Measurements from ENCODE around the gene ATG16L1.

Gene ATG16L1

DNA sequence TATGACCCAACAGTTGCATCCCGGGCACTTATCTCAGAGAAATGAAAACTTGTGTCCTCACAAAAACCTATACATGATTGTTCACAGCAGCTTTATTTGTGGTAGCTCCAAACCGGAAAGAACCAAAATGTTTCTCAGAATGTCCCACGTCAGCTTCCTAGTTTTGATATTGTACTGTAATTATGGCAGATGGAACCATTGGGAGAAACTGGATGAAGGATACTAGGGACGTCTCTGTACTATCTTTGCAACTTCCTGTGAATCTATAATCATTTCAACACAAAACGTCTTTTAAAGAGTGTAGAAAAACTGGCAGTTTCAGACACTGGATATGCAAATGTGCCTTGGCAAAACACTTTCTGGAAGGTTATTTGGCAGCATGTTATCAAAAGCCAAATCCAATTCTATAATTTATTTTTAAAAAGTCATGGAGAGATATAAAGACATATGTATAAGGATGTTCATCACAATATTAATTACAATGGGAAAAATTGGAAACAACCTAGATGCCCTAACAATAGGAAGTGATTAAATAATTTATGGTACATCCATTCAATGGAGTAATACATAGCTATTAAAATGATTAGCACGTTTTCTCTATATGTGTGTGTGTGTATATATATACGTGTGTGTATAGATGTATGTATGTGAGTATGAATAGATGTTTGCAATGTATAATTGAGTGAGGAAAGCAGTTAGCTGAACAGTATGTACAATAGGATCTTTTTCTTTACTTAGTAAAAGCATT lies 65.9 kb downstream of the ATG16L1 start:
- TF ChIP-seq, protein P1, sequence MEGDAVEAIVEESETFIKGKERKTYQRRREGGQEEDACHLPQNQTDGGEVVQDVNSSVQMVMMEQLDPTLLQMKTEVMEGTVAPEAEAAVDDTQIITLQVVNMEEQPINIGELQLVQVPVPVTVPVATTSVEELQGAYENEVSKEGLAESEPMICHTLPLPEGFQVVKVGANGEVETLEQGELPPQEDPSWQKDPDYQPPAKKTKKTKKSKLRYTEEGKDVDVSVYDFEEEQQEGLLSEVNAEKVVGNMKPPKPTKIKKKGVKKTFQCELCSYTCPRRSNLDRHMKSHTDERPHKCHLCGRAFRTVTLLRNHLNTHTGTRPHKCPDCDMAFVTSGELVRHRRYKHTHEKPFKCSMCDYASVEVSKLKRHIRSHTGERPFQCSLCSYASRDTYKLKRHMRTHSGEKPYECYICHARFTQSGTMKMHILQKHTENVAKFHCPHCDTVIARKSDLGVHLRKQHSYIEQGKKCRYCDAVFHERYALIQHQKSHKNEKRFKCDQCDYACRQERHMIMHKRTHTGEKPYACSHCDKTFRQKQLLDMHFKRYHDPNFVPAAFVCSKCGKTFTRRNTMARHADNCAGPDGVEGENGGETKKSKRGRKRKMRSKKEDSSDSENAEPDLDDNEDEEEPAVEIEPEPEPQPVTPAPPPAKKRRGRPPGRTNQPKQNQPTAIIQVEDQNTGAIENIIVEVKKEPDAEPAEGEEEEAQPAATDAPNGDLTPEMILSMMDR (conservative IDR thresholded peaks at IDR 0.05; ENCODE audit: low read length), result no peak

DNA sequence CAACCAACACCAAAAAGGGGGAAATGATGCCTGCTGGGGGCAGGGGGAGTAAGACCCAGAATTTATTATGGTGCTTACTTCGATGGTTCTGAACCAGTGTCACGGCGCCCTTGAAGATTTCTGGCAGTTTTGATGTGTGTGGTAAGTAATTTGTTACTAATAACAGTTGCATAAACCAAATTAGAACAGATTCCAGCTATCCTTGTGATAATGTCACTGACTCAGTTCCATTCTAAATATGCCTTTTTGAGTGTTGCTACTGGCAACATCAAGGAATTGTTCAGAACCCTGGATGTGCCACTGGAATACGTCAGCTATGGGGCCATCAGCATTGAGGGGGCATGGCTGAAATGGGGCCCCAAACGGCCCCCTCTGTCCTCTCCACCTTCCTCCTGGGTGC lies 67.8 kb downstream of the ATG16L1 start:
- no peak overlapping the region for H3K4me3 ChIP-seq (ENCODE audit: low read length)
- no peak for DNase-seq (ENCODE audit: low read depth)
- TF ChIP-seq, protein P1 (conservative IDR thresholded peaks at IDR 0.05; ENCODE audit: low read length), result no peak

More for the DNA sequence above, 65.9 kb downstream of the ATG16L1 start:
- no peak overlapping the region for H3K4me3 ChIP-seq (ENCODE audit: low read length)
- no peak for DNase-seq (ENCODE audit: low read depth)

DNA sequence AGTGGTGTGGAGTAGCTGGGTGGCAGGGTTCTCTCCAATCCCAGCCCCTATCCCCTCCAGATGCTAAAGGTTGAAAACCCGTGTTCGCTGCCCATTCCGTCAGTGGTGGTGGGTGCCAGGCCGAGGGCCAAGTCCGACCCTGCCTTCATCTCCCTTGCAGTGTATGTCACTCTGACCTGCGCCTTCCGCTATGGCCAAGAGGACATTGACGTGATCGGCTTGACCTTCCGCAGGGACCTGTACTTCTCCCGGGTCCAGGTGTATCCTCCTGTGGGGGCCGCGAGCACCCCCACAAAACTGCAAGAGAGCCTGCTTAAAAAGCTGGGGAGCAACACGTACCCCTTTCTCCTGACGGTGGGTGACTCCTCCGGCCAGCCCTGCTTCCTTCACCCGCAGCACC lies 69.0 kb downstream of the ATG16L1 start:
- DNase-seq (ENCODE audit: low read depth), result no peak
- H3K4me3 ChIP-seq (ENCODE audit: low read length), result no peak overlapping the region
- TF ChIP-seq, protein P1 (conservative IDR thresholded peaks at IDR 0.05; ENCODE audit: low read length), result no peak

DNA sequence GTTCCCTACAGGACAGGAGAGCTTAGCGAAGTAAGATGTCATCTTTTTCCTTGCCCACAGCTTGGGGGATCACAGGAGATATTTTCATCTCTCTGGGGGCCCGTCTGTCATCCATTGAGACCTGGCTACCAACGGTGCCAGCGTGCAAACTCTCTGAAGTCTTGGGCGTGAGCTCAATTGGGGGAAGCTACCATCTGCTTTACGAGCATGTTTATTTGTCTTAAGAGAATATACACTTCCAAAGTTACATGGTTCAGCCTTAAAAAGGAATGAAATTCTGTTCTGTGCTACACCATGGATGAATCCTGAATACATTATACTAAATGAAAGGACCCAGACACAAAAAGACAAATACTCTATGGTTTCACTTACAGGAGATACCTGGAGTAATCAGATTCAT lies 69.7 kb downstream of the ATG16L1 start:
- TF ChIP-seq, protein P1 (conservative IDR thresholded peaks at IDR 0.05; ENCODE audit: low read length), result no peak
- no peak overlapping the region for H3K4me3 ChIP-seq (ENCODE audit: low read length)
- no peak for DNase-seq (ENCODE audit: low read depth)

DNA sequence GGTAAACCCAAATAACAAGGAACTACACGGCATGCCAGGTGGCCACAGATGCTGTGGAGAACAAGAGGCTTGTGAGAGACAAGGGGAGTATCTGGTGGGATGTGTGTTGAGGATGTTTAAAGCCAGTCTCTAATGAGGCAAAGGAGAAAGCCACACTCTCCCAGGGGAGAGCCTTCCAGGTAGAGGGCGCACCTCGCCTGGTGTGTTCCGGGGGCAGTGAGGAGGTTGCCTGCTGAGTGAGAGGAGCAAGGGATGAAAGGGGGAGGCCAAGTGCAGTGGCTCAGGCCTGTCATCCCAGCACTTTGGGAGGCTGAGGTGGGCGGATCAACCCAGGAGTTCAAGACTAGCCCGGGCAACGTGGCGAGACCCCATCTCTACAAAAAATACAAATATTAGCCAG lies 72.4 kb downstream of the ATG16L1 start:
- TF ChIP-seq, protein P1 (conservative IDR thresholded peaks at IDR 0.05; ENCODE audit: low read length), result no peak
- H3K4me3 ChIP-seq (ENCODE audit: low read length), result no peak overlapping the region
- no peak for DNase-seq (ENCODE audit: low read depth)

DNA sequence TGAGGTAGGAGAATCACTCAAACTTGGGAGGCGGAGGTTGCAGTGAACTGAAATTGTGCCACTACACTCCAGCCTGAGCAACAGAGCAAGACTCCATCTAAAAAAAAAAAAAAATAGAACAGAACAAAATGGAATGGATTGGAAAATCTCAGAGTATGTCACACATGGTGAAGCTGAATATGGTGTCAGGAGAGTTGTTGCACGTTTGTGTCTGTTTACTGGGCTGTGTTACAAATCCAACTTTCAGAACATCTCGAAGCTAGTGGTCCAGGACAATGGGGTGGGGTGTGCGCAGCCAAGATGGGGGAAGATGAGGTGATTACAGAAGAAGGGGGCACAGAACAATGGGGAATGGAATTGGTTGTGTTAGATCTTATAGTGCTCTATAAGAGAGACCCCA lies 73.8 kb downstream of the ATG16L1 start:
- DNase-seq (ENCODE audit: low read depth), result no peak
- TF ChIP-seq, protein P1 (conservative IDR thresholded peaks at IDR 0.05; ENCODE audit: low read length), result no peak
- H3K4me3 ChIP-seq (ENCODE audit: low read length), result no peak overlapping the region

DNA sequence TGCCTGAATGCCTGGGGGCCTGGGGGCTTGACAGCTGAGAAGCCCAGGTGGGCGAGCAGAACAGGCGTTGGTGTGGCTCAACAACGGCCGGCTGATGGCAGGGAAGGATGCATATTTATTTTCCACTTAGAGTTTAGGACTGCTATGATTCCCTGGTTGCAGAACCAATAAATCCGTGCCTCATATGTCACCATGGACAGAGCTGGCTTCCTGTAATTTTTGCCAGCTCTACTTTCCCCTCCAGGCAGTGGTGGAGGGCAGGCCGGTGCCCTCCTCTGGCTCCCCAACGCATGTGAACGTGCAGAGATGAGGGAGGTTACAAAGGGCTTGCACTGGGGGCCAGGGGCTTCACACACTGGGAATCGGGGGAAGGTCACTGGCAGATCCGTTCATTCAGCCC lies 74.3 kb downstream of the ATG16L1 start:
- TF ChIP-seq, protein P1 (conservative IDR thresholded peaks at IDR 0.05; ENCODE audit: low read length), result no peak
- no peak for DNase-seq (ENCODE audit: low read depth)
- H3K4me3 ChIP-seq (ENCODE audit: low read length), result no peak overlapping the region

All from AG10803 (cell line).